SH-SY5Y (cell line): ENCODE results near the gene AP2A1.

Experiments
- GATA2 ChIP-seq: IDR thresholded peaks from 2 replicates; pipeline ENCODE4 v1.6.1; 2011; ENCODE audit warnings: mild to moderate bottlenecking, low read depth, low read length
- GATA3 ChIP-seq: IDR thresholded peaks from 2 replicates; pipeline ENCODE4 v1.6.1; 2011; ENCODE audit warnings: low read depth, mild to moderate bottlenecking, low read length, moderate library complexity

DNA sequence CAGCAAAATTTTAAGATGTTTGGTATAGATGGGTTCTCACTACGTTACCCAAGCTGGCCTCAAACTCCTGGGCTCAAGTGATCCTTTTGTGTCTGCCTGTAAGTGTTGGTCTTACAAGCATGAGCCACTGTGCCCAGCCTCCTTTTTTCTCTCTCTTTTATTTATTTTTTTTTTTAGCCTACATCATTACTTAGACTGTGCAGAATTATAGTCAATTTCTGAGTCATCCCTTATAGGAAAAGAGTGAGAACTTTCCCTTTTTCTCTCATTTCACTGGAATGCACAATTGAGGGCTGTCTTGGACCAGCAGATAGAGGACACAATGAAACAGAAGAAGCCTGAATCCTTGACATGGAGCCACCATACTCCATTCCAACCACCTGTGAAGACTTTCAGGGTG is 17.0 kb upstream of the AP2A1 start:
- TF ChIP-seq GATA2 (no peak), GATA3 (no peak)
